ENCODE measurements around the gene PSORS1C1.

PSORS1C1 gene

DNA sequence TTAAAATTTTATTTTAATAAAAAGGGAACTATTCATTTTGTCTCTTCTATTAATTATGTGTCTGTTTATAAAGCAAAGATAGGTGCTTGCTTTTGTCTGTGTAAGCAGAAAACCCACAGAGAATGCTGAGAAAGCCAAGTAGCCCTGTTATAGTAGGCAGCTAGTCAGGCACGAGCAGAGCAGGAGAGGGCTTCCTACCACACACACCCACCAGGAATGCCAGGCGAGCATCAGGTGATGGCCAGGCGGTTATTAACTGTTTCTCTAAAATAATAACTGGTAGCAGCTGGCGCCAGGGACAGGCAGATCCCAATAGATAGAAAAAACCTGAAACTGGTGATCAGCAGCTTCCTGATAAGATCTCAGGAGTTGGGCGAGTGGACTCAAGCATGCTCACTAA, 17.9 kb upstream of the PSORS1C1 start:
- no peaks in the 10 kb centered on the region for H3K27me3 ChIP-seq
- no peaks in the 10 kb centered on the region for H3K36me3 ChIP-seq
- TF ChIP-seq CTCF (IDR thresholded peaks at IDR 0.05), result no peak
- H3K9me3 ChIP-seq, result no peaks in the 10 kb centered on the region
- H3K27ac ChIP-seq, result no peak overlapping the region
- no peaks in the 10 kb centered on the region for H3K4me1 ChIP-seq (ENCODE audit: control insufficient read depth in 1 of 2, insufficient read depth in 1 of 2, low read depth in 1 of 2, low read length in 1 of 2)
- no peak overlapping the region for H3K4me3 ChIP-seq (ENCODE audit: low read depth in 1 of 2, low read length in 1 of 2)

DNA sequence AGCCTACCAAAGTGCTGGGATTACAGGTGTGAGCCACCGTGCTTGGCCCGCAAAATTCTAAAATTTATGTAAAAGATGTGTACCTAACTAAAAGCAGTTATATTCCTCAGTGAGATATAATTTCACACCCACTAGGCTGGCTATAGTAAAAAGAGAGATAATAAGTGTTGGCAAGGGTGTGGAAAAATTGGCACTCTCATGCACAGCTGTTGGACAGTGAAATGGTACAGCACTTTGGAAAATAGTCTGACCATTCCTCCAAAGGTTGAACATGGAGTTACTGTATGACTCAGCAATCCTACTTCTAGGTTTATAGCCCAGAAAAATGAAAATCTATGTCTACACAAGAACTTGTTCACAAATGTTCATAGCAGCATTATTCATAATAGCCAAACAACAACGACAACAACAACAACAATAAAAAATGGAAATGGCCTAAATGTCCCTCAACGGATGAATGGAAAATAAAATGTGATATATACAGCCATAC, 16.1 kb upstream of the PSORS1C1 start:
- H3K9me3 ChIP-seq, result no peaks in the 10 kb centered on the region
- H3K4me3 ChIP-seq (ENCODE audit: low read depth in 1 of 2, low read length in 1 of 2), result no peak overlapping the region
- H3K27ac ChIP-seq, result no peak overlapping the region
- TF ChIP-seq CTCF (IDR thresholded peaks at IDR 0.05), result no peak
- no peaks in the 10 kb centered on the region for H3K36me3 ChIP-seq
- no peaks in the 10 kb centered on the region for H3K27me3 ChIP-seq
- H3K4me1 ChIP-seq (ENCODE audit: control insufficient read depth in 1 of 2, insufficient read depth in 1 of 2, low read depth in 1 of 2, low read length in 1 of 2), result no peaks in the 10 kb centered on the region

GRCh38 chr6:31103136-31103535, 11.5 kb upstream of the PSORS1C1 start:
- TF ChIP-seq CTCF (IDR thresholded peaks at IDR 0.05), result no peak
- H3K4me1 ChIP-seq (ENCODE audit: control insufficient read depth in 1 of 2, insufficient read depth in 1 of 2, low read depth in 1 of 2, low read length in 1 of 2), result no peaks in the 10 kb centered on the region
- no peaks in the 10 kb centered on the region for H3K27me3 ChIP-seq
- no peaks in the 10 kb centered on the region for H3K36me3 ChIP-seq
- no peaks in the 10 kb centered on the region for H3K9me3 ChIP-seq
- H3K27ac ChIP-seq, result no peak overlapping the region
- no peak overlapping the region for H3K4me3 ChIP-seq (ENCODE audit: low read depth in 1 of 2, low read length in 1 of 2)

DNA sequence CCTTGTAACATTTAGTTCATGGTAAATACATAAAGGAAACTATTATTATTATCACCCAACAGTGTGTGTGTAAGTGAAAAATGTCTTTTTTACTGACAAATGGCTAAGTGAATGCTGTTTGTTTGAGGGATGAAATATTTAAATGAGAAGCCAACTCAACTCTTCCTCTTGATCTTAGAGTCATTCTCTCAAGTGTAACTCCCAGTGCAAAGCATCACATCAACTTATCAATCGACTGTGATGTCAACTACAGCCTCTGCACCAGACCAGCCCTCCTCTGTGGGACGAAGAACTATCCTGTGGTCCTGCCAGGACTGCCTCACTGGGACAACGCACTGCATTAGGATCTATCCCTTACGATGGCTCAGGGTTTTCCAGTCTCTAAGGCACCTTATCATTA, 7.5 kb upstream of the PSORS1C1 start:
- Histone ChIP-seq H3K9me3 (no peaks in the 10 kb centered on the region), H3K27me3 (peaks cover 14% of the 10 kb centered on the region), H3K27ac (no peak overlapping the region), H3K4me3 (ENCODE audit: low read depth in 1 of 2, low read length in 1 of 2) (no peak overlapping the region), H3K4me1 (ENCODE audit: control insufficient read depth in 1 of 2, insufficient read depth in 1 of 2, low read depth in 1 of 2, low read length in 1 of 2) (no peaks in the 10 kb centered on the region), H3K36me3 (no peaks in the 10 kb centered on the region)
- TF ChIP-seq CTCF (IDR thresholded peaks at IDR 0.05), result no peak

- no peak overlapping the region for H3K4me3 ChIP-seq (ENCODE audit: low read depth in 1 of 2, low read length in 1 of 2)
- no peak overlapping the region for H3K27ac ChIP-seq
- peaks cover 33% of the 10 kb centered on the region for H3K27me3 ChIP-seq
- H3K4me1 ChIP-seq (ENCODE audit: control insufficient read depth in 1 of 2, insufficient read depth in 1 of 2, low read depth in 1 of 2, low read length in 1 of 2), result no peaks in the 10 kb centered on the region
- TF ChIP-seq CTCF (IDR thresholded peaks at IDR 0.05), result no peak
- H3K36me3 ChIP-seq, result no peaks in the 10 kb centered on the region
- H3K9me3 ChIP-seq, result no peaks in the 10 kb centered on the region
Observed at GRCh38 chr6:31110825-31111582, 3.6 kb upstream of the PSORS1C1 start.
